HL-60 (cell line): ENCODE data around the gene P4HA2.

Experiments
- DNase-seq, 2 experiments: peaks; one replicate each; pipeline ENCODE4 v3.0.0-alpha.2; 2010 to 2020; ENCODE audit warnings: low read depth in 1 of 2, low spot score in 1 of 2
- H3K27ac ChIP-seq: fragments of 250-450 bp; sonication (Bioruptor Pico); replicated peaks from 2 replicates; pipeline ENCODE4 v1.5.1; 2020; ENCODE audit warnings: mild to moderate bottlenecking, moderate library complexity
- H3K27me3 ChIP-seq: fragments of 250-450 bp; sonication (Bioruptor Pico); 2 replicates; pipeline ENCODE4 v1.5.1; 2021; ENCODE audit warnings: mild to moderate bottlenecking, moderate library complexity; ENCODE audit not compliant: insufficient read depth, poor library complexity, severe bottlenecking
- H3K4me3 ChIP-seq: replicated peaks from 2 replicates; pipeline ENCODE4 v1.5.1; 2011; ENCODE audit warnings: mild to moderate bottlenecking, control low read depth, low read length; ENCODE audit not compliant: insufficient read depth
- GABPA ChIP-seq: IDR thresholded peaks from 2 replicates; pipeline ENCODE4 v1.6.1; 2012; ENCODE audit warnings: low read depth
- POLR2AphosphoS5 ChIP-seq: IDR thresholded peaks from 2 replicates; pipeline ENCODE4 v1.6.1; 2012; ENCODE audit warnings: low read depth
- SPI1 ChIP-seq: IDR thresholded peaks from 2 replicates; pipeline ENCODE4 v1.6.1; 2012; ENCODE audit warnings: low read depth, mild to moderate bottlenecking, borderline replicate concordance
- TF ChIP-seq, protein P1 (sequence below): IDR thresholded peaks from one replicate; pipeline ENCODE4 v1.5.1; 2011; ENCODE audit warnings: low read length, control low read depth, inconsistent platforms; ENCODE audit not compliant: insufficient read depth
- TF ChIP-seq, protein P2 (sequence below): IDR thresholded peaks from 2 replicates; pipeline ENCODE4 v1.6.1; 2012; ENCODE audit warnings: low read depth; ENCODE audit not compliant: insufficient replicate concordance

P4HA2 gene

DNA sequence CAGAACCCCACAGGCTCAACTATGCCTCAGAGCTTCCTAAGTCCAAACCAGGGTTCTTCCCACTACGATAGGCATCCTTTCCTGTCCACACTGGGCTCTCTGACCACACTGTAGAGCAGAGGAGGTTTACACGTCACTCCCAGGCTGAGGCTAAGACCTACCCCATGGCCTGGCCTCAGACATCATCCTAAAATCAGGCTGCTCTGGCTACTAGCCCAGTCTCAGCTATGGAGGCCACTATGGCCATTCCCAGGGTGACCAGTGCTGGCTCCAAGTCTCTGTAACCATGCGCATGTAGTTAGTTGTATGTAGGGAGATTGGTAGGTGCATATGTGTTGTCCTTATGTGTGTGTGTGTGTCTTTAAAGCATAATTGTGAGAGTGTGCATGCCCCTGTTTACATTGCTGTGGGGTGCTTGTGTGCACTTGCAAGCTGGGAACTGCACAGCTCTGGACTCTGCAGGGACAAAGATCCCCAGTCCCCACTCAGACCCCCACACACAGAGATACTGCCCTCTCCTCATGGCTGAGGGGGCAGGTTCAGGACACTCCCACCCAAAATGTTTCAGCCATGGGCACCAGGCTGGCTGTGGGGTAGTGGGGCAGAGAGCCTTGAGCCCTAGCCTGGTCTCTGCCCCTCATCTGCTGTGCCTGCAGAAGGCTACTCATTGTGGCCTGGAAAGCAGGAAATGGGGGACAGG is 42.1 kb upstream of the P4HA2 start:
- no peaks in the 10 kb centered on the region for H3K27me3 ChIP-seq
- no peak overlapping the region for H3K4me3 ChIP-seq
- TF ChIP-seq GABPA: no peak
- H3K27ac ChIP-seq: no peak overlapping the region
- no peak for DNase-seq

DNA sequence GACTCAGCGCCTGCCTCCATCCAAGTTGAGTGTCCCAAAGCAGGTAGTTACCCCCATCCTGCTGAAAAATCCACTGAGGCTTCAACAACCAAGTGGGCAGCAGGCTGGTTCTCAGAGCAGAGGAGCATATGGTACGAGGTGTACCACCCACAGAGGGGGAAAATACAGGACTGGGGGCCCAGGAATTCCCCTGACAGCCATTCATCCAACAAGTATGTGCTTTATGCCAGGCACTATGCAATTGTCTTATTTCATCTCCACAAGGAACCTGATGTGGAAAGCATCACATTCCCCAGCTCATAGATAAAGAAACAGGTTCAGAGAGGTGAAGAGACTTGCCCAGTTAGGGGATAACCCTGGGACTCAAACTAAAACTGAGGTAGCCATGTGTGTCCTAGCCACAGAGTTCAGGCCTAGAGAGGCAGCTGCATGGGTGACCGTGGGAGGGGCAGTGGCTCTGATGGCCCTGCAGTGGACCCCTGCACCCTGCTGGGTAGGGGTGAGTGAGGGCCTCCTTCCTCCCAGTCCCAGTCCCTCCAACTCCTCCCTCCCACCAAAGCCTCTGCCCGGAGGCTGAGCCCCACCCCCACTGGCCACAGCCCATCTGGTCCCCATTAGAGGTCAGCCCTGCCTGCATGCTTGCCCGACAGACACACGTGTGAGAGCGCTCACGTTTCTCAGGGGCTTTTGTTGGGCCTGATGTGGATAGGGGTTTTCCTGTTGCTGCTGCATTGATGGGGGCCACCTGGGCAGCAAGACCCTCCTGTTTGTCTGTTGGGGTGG is 41.3 kb upstream of the P4HA2 start:
- TF ChIP-seq SPI1 (no peak), POLR2AphosphoS5 (no peak), GABPA (no peak)
- TF ChIP-seq, protein P1, sequence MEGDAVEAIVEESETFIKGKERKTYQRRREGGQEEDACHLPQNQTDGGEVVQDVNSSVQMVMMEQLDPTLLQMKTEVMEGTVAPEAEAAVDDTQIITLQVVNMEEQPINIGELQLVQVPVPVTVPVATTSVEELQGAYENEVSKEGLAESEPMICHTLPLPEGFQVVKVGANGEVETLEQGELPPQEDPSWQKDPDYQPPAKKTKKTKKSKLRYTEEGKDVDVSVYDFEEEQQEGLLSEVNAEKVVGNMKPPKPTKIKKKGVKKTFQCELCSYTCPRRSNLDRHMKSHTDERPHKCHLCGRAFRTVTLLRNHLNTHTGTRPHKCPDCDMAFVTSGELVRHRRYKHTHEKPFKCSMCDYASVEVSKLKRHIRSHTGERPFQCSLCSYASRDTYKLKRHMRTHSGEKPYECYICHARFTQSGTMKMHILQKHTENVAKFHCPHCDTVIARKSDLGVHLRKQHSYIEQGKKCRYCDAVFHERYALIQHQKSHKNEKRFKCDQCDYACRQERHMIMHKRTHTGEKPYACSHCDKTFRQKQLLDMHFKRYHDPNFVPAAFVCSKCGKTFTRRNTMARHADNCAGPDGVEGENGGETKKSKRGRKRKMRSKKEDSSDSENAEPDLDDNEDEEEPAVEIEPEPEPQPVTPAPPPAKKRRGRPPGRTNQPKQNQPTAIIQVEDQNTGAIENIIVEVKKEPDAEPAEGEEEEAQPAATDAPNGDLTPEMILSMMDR: no peak
- TF ChIP-seq, protein P2, sequence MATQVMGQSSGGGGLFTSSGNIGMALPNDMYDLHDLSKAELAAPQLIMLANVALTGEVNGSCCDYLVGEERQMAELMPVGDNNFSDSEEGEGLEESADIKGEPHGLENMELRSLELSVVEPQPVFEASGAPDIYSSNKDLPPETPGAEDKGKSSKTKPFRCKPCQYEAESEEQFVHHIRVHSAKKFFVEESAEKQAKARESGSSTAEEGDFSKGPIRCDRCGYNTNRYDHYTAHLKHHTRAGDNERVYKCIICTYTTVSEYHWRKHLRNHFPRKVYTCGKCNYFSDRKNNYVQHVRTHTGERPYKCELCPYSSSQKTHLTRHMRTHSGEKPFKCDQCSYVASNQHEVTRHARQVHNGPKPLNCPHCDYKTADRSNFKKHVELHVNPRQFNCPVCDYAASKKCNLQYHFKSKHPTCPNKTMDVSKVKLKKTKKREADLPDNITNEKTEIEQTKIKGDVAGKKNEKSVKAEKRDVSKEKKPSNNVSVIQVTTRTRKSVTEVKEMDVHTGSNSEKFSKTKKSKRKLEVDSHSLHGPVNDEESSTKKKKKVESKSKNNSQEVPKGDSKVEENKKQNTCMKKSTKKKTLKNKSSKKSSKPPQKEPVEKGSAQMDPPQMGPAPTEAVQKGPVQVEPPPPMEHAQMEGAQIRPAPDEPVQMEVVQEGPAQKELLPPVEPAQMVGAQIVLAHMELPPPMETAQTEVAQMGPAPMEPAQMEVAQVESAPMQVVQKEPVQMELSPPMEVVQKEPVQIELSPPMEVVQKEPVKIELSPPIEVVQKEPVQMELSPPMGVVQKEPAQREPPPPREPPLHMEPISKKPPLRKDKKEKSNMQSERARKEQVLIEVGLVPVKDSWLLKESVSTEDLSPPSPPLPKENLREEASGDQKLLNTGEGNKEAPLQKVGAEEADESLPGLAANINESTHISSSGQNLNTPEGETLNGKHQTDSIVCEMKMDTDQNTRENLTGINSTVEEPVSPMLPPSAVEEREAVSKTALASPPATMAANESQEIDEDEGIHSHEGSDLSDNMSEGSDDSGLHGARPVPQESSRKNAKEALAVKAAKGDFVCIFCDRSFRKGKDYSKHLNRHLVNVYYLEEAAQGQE: no peak
- H3K27me3 ChIP-seq: no peaks in the 10 kb centered on the region
- no peak overlapping the region for H3K4me3 ChIP-seq
- no peak overlapping the region for H3K27ac ChIP-seq
- no peak for DNase-seq

DNA sequence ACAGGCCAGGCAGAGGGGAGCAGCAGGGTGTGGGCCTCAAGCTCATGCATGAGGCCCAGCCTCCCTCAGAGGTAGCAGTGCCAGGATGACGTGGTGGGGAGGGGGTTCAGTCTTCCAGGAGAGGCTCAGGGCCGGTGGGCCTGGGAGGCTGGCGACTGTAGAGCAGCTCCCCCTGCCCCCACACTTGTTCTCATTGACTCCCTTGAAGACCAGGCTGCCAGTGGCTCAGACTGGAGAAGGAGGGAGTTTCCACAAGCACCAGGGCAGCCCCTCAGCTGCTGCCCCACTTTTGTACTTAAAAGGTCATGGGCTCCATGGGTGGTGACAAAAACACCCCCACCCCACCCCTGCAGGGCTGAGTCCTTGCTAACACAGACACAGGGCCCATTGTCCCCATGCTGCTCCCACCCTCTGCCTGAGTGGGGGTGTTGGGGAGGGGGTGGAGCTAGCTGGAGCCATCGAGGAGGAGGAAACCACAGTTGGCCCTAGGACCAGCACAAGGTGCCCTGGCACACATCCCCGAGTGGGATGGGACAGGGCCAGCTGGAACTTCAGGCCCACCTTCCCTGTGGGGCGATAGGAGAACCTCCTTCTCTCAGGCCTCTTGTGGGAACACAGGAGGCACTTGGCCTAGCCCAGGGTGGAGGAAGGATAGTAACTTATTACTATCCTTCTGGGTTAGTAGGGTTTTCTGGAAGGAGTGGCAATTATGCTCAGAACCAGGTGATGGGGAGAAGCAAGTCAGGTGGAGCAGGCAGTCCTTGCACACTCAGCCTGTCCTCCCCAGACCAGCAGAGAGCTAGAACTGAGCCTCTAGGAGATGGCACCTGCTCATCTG is 40.5 kb upstream of the P4HA2 start:
- Histone ChIP-seq H3K4me3 (no peak overlapping the region), H3K27ac (no peak overlapping the region), H3K27me3 (no peaks in the 10 kb centered on the region)
- TF ChIP-seq, protein P2: no peak
- no peak for TF ChIP-seq SPI1
- TF ChIP-seq, protein P1: no peak
- no peak for TF ChIP-seq GABPA
- TF ChIP-seq POLR2AphosphoS5: no peak
- DNase-seq: no peak

DNA sequence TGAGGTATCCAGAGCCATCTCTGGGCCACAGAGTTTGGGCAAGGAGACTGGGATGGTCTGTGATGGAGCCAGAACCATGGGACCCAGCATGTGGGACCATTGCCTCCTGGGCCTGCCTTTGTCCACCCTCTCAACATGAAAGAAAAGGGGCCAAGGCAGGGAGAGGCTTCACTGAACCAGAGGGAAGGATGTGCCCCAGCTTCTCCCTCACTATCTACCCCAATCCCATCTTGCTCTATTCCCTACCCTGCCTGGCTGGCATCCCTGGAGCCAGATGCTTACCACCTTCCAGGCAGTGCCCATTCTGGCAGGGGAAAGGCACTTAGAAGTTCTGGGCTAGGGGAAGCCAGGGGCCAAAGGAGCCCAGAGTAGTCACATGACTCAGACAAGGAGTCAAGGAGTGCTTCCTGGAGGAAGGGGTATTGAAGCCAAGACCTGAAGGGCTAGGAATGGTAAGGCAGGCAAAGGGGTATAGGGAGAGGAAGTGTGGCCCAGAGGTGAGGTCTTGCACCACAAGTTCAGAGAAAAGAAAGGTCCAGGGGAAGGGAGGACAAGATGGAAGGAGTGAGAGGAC is 39.6 kb upstream of the P4HA2 start:
- DNase-seq: no peak
- Histone ChIP-seq H3K27ac (no peak overlapping the region), H3K4me3 (no peak overlapping the region), H3K27me3 (no peaks in the 10 kb centered on the region)
- no peak for TF ChIP-seq SPI1
- TF ChIP-seq, protein P1: no peak
- TF ChIP-seq, protein P2: no peak
- TF ChIP-seq POLR2AphosphoS5: no peak
- TF ChIP-seq GABPA: no peak
